Myocyte (in vitro differentiated cells): ENCODE measurements around the gene ARMH1. TPM values are rescaled to one million over a fixed set of nuclear protein-coding genes. Genes with fewer than 3 reads are reported as not detected.

ENCODE experiments used
- DNase-seq: peaks from one replicate; pipeline ENCODE4 v3.0.0-alpha.2; 2012; ENCODE audit warnings: low read depth
- polyA plus RNA-seq: library from polyadenylated mRNA; unstranded; fragments of >200 nt; gene quantifications from one replicate; pipeline ENCODE4 v1.2.1, GENCODE V29; 2012; ENCODE audit warnings: missing spikeins
- total RNA-seq: library from RNA; depleted of rRNA; stranded (reverse); fragments of >200 nt; gene quantifications from 2 replicates; pipeline ENCODE4 v1.2.3, GENCODE V29; 2014

The ARMH1 gene
- total RNA-seq = 7.0 and 13.9 TPM in 2 replicates
- polyA plus RNA-seq = 0.78 TPM

DNA sequence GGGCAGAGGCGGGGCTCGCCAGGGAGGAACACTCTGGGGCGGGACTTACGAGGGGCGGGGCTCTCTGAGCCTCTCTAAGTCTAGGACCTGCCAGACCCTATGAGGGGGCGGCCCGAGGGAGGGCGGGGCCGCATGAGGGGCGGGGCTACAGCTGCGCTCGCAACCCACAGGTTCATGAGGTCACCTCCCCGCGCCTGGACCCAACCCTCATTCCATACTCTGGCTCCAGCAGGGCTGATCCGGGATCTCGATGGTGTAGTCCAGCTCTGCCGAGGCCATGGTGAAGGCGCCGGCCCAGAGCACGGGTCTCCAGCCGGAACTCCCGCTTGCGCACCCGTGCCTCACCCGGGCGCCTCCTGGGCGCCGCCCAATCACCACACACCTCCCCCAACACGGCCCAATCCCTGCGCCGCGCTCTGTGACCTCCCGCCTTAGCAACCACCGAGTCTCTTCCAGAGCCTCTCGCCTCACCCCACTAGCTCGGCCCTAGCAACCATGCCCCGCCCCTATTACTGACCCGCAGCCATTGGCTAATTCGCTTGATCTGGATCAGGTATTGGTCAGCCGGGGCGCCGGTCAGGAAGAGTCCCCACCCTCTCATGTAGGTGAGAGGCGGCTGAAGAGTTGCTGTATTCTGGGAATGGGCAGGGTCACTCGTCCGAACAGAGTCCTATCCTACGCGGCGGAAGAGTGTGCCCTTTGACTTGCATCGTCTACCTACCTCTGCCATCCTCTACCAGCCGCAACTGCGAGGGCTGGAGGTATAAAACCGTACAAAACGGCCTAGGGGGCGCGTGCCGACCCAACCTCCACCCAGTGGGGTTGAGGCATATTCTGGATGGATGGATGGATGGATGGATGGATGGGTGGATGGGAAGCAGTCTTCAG, at the start of gene ARMH1, which contains the start of gene TMEM53:
Gene ARMH1, plus strand, starts transcription at position 602 of the 888 bp plus-strand sequence. CDS start 14,984 bp downstream, outside the sequence.
Gene TMEM53, minus strand, starts transcription at position 369 of the 888 bp plus-strand sequence. Its CDS starts 90 bp downstream, at position 279.
- DNase-seq = peak; percentile 99

DNA sequence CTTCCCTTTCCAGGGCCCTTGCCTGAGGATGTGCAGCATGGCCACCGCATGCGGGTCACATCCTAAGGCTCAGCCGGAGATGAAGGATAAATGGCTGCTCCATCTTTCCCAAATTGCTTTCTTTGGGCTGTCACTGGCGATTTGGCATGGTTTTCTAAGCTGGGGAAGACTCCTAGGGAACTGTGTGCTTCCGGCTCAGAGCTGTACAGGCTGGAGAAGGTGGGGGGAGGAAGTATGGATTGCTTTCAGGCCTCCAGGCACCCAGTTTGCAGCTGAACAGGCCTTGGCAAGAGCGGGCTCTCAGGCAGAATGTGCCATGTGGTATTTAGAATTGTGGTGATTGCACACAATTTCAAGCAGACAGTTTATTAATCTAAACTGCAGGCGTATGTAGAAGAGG, 49.2 kb upstream of the ARMH1 start:
- DNase-seq = no peak

DNA sequence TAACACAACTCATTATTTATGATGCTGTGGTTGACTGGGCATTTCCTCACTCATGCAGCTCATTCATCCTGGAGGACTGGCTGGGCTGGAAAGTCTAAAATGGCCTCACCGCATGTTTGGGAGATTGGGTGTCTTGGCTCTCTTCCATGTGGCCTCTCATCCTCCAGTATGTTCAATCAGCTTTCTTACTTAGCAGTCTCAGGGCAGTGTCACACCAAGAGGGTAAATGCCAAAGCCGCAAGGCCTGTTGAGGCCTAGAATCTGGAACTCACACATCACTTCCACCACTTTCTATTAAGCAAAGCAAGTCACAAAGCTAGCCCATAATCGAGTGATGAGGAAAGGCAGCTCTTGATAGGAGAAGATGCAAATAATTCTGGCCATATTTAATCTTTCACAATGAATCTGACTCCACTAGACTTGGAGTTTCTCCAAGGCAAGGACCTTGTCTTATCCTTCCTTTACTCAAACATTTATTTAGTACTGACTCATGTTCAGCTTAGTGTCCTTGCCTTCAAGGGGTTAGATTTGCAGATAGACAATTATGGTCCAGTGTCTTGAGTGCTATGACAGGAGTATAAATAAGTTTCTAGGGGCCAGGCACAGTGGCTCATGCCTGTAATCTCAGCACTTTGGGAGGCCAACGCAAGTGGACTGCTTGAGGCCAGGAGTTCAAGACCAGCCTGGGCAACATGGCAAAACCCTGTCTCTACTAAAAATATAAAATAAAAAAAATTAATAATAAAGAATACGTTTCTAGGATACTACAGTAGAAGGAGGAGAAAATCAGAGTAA, 45.4 kb upstream of the ARMH1 start:
- DNase-seq = peak; percentile 53

DNA sequence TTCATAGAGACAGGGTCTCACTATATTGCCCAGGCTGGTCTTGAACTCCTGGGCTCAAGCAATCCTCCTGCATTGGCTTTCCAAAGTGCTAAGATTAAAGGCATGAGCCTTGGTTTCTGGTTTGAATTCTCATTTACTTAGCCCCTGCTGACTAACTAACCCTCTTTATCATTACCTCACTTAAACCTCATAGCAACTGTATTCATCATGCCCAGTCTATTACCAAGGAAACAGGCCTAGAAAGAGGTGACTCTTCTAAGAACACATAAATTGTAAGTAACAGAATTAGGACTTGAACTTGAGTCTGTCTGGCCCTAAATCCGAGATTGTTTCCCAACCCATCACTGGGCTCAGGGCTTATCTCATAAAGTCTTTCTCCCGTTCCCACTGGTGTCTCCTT, 44.4 kb upstream of the ARMH1 start:
- no peak for DNase-seq

DNA sequence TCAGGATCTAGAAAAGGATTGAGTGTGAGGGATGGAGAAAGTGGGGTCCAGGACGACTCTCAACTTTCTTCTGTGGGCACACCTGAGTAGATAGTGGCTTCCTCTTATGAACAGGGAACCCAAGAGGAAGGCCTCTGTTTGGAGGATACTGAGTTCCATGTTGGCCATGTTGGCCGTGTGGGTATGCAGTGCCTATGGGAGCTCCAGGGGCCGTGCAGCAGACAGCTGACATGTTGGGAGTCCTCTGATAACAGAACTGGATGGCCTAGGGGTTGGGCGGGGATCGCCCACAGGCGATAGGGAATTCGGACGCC, 43.2 kb upstream of the ARMH1 start:
- no peak for DNase-seq

DNA sequence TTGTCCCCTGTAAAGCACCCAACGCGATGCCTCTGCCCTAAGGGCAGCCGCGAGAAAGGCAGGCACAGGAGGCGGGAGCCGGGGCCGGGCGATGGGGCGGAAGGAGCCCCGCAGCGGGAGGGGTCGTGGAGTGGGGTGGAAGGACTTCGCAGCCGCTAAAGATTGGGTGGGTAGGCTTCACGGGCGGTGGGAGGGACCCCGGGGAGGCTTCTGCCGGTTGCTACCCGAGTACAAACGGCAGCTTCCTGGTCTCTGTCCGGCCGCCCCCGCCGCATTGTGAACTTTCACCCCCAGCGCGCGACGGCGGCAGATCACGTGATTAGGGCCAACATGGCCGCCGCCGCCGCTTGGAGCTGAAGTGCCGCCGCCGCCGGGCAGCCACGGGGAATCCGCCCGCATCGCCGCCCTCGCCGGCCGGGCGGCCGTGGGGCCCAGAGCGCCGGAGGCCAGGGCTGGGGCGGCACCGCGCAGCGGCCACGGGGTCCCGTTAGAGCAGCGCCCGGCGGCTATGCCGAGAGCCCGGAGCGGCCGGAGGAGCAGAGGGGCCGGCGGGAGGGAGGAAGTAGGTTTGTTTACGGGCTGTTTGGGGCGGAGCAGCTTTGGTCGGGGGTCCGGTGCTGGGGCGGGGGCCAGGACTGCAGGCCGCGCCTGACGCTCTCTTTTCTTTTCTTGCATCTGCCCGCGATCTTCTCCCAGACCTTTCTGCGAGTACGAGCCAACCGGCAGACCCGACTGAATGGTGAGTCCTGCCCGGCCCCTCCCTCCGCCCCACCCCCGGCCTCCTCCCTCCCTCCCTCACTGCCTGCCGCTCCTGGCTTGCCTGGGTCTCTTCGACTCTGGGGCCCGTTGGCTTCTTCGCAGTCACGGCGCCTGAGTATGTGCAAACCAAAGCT, 42.6 kb upstream of the ARMH1 start:
- peak; percentile 88 for DNase-seq

DNA sequence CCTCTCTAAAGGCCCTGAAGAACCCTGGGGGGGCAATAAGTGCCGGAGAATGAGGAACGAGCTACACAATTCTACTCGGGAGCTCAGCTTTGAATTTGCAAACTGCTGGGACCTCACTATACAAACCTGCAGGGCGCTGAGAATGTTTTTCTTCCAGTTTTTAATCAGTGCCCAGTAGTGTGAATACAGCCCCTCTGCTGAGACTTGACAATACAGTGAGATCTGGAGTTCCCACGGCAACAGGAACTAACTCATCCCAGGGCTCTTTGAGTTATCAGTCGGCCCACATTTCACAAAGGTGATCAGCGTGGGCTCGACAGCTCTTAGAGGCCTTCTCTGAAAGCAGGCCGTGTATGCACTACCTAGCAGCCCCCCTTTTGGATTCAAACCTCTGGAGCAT, 41.9 kb upstream of the ARMH1 start:
- DNase-seq = no peak

DNA sequence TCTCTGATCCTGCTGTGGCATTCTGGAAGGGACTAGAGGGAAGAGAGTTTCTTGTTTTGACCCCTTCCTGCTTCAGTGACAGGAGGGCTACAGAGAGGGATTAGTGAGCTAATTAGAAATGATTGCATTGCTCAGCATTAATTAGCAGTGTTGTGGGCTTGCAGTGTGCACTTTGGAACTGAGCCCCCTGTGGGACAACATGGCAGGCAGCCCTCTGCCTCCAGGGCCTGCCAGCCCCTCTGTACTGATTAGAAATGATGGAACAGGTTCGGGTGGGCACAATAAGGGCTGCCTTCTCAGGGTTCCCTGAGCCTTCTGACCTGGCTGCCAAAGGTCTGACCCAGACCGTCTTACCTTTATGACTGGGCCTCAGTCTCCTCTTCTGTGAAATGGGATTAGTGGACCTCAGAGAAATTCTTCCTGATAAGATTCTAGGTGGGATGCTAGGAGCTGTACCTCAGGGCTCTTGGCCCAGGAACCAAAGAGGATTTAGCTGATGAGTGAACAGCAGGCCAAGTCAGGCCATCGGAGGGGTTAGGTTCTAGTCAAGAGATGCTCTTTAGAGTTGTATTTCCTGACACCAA, 39.8 kb upstream of the ARMH1 start:
- no peak for DNase-seq

DNA sequence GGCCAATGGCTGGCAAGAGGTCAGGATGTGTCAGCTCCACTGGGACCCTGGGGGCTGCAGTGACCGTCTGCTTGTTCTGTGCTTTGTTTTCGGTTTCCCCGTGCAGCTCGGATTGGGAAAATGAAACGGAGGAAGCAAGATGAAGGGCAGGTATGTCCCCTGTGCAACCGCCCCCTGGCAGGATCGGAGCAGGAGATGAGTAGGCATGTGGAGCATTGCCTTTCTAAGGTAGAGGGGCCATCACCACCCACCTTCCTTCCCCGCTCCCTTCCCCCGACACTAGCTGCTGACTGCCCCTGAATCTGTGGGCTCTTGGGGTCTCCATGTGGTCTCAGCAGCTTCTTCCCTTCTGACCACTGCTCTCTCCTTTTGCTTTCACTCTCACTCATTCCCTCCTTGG, 39.1 kb upstream of the ARMH1 start:
- no peak for DNase-seq

DNA sequence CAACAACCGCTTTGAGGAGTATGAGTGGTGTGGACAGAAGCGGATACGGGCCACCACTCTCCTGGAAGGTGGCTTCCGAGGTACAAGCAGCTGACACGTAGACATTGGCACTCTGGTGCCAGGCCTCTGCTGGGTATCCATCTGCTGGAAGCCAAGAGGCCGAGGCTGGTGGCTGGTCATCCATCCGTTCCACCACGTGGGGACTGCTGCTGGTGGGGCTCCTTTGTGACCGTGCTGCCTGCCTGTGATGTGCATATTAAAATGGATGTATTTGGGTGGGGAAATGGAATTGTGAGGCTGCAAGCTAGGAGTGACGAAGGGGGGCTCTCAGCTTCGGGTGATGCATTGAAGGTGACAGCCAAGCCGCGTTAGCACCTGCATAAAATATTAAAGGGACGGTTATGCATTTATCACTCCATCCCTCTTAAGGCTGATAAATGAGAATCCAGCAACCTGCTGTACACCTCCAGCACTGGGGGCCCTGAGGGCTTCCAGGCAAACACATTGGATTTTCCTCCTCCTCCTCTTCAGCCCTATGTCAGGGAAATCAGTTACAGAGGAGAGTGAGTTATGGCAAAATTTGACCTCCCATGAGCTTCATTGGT, 38.3 kb upstream of the ARMH1 start:
- no peak for DNase-seq

DNA sequence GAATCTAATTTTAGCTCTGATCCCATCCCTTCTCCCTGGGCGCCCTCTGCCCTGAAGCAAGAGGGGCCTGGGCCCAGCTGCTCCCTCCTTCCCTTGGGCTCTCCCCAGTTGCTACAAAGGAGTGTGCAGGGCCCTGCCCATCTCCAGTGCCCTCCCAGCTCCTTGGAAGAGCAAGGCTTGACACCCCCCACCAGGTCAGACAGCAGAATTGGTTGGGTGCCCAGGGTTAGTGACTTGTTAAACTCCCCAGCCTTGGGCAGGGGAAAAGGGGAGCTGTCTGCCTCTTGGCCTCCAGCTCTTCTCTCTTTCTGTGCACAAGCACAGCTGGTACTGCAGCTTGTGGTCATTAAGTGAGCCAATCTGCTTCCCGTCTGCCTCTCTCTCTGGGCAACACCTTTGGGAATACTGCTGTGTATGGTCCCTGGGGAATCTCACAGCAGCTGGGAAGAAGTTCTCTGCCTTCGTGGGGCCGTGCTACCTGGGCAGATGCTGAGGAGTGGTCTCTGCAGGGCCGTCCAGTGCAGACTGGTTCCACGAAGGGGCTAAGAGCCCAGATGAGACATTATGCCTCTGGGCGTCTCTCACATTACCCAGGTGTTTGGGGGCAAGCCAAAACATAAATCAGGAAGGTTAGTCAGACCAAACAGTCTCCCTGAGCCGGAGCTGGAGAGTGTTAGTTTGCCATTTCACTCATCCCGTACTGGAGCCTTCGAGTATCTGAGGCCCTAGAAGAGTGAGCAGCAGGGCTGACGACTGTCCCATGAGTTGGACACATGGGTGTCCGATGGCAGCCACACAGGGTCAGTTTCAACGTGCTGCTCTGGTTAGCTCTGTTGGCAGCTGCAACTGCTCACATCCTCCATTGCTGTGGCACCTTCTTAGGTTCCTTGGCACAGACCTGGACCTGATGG, 37.6 kb upstream of the ARMH1 start:
- peak; percentile 85 for DNase-seq

DNA sequence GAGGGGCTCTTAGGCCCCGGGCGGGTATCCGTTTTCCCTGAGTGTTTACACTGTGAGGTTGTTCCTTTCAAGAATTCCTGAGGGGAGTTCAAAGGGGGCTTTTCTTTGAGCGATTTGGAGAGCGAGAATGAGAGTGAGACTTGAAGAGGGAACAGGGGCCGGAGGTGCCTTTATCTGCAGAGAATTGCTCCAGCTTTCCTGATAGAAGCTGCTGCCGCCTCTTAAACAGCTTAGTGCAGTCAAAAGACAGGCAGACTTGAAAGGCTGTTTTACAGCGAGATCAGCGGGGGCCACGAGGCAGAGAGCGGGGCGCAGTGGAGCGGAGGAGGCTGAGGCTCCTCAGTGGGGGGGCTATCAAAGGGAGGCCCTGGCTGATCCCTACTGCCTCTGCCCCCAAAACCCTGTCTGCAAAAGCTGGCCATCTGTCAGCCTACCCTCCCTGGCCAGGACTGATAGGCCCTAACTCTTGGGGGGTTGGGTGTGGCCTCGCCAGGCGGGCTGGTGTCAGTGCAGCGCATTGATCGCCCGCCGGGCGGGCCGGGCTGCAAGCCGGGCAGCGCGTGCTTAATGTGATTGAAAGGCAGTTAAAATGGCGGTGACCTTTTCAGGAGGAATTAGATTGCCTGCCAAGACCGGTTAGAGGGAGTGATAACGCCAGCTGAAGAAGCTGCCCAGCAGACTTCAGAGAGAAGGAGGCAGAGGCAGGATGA, 36.7 kb upstream of the ARMH1 start:
- no peak for DNase-seq

DNA sequence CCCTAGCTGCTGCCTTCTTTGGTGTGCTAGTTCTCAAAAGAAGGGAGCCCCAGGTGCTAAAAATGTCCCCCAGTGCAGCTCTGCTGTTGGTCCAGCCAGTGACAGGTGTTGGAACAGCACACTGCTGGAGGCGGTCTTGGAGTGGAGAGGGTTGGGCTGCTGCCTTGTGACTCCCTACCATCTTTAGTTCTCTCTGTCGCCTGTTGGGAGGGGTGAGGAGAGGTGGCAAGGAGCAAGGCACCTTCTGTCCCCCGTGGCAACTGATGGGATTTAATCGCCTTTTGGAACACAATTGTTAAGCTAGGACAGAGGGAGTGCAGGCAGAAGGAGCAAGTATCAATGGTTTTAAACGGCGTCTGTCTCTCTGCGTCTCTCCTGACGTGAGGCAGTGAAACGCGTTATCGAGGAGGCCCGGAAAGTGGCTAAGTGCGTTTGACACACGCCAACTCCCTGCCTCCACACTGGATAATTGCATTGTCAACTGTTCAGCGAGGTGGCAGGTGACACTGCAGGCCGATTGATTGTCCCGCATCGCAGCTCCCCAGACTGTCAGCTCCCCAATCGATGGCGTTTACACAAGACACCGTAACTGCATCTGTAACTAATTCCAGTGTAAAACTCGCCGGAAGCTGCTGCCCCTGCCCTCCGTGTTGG, 34.2 kb upstream of the ARMH1 start:
- peak; percentile 84 for DNase-seq

DNA sequence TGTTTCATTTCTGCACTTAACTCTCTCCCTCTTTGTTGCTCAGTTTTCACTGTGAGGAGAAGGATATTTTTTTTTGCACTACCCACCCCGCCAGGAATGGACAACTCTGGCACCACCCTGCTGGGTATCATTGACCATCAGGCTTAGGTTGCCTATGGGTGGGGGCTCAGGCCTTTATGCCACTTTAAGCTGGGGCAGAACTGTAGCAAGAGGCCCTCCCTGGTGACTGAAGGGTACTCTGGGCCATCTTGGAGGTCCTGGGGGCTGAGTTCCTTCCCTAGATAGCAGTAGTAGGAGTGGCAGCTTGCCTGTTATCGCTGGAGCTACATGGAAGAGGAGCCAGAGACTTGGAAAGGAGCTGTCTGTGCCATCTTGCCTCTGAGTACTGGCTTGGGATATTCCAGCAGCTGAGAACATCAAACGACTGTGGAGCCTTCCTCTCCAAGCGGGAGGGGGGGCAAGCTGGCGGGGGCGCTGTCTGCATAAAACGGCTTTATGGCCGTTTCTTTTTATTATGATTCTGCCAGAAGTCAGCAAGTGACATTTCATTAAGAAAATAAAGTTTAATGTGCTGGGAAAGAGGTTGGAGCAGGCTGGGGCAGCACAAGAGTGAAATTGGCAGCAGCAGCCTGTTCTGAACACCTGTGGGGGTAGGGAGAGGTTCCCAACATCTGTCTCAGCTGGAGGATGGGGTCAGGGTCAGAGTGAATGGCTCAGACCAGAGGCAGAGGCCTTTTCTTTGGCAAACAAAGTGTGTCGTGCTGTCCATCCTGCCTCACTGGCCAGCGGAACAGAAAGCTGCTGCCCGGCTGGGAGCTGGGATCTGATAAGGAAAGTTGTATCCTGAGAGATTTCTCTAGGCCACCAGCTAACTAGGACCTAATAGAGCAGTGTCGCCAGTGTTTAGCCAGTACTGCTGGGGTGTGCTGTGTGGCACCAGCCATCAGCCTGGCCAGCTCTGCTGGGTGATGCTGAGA, 33.1 kb upstream of the ARMH1 start:
- DNase-seq = no peak

DNA sequence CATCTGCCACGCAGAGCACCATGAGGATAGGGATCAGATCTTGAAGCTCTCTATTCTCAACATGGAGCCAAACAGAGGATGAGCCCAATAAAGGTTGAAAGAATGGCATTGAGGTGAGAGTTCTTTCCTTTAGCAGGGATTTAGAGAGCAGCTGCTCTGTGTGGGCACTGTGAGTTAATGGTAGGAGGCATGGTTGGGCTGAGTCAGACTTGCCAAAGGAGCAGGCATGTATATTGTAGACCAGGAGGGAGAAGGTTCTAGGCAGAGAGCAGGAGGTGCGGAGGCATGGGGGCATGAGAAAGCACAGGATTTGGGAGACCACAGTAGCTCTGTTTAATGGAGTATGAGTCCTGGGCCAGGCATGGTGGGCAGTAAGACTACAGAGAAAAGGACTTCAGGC, 32.3 kb upstream of the ARMH1 start:
- peak; percentile 80 for DNase-seq

DNA sequence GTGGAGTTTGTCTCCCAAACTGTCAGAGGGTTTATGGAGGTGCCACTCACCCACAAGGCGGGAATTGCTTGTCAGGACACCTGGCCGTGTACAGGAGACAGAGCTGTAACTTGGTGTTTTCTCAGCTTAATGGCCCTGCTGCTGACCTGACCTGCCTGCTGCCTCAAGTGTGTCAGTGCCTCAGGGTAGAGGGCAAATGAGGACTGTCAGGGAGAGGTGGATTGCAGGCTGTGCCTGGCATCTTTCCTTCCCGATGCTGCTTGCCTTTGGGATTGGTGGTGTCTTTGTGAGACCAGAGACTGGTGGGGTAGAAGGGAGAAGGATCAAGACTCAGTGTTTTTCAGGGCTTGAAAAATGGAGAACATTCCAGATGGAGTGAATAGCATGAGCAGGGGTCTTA, 31.6 kb upstream of the ARMH1 start:
- peak; percentile 54 for DNase-seq

DNA sequence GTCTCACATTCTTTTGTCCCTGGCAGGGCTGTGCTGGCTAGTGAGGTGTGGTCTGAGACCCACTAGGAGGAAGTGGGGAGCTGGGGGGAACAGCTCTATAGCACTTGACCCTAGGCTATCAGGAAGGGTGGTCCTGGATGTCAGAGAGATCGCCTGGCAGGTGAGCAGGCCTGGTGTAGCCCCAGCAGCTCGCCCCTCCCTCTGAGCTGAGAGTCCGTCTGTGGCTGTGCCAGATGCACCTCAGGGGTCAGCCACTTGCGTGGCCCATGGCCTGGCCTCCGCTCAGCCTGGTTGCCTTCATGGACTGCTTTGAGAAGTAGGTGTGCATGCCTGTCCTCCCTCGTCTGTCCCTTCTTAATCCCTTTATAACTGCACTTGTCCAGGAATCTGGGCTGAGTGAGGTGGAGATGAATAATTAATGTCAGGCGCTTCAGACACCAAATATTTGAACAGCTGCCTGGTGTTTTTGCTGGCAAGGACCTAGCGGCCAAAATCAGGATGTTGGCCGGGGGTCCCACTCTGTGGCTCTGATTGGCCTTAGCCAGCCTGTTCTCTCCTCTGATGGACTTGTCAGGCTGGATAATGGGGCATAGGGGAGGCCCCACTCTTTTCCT, 30.7 kb upstream of the ARMH1 start:
- peak; percentile 94 for DNase-seq
